Panc1 (cell line): ENCODE measurements around the gene LONRF2. TPM values are rescaled to one million over a fixed set of nuclear protein-coding genes. Genes with fewer than 3 reads are reported as not detected.

ENCODE experiments used
- ATAC-seq: fragments of 200-7000 bp; cut with Tn5 transposase; 2 replicates; pipeline ENCODE4 v1.9.1; 2020; ENCODE audit warnings: mild to moderate bottlenecking, moderate library complexity
- BruUV-seq: library from RNA; stranded (reverse); fragments of 400-500 nt; replicated peaks from 2 replicates; lab custom pipeline; 2021; lab: Mats Ljungman, UMichigan
- CTCF ChIA-PET: fragments of 300-600 bp; sonication (Branson Sonifier 250); formaldehyde crosslinking; loops from one replicate; lab custom pipeline; 2022; ENCODE audit warnings: antibody characterized with exemption; lab: Charles Lee
- POLR2A ChIA-PET: fragments of 300-600 bp; sonication (Branson Sonifier 250); formaldehyde crosslinking; loops from one replicate; lab custom pipeline; 2022; ENCODE audit warnings: antibody characterized with exemption; lab: Charles Lee
- DNase-seq: peaks from one replicate; pipeline ENCODE4 v3.0.0-alpha.2; 2010; ENCODE audit warnings: low read depth, low spot score
- H3K27ac ChIP-seq: 2 replicates; pipeline ENCODE4 v1.5.1; 2011; ENCODE audit warnings: mild to moderate bottlenecking, low read length, inconsistent platforms
- H3K27me3 ChIP-seq: fragments of 200-500 bp; sonication (Bioruptor generic); 2 replicates; pipeline ENCODE4 v1.6.0; 2014; ENCODE audit warnings: low read length, inconsistent platforms; ENCODE audit not compliant: control insufficient read depth, insufficient read depth
- H3K36me3 ChIP-seq: fragments of 200-500 bp; sonication (Bioruptor generic); 2 replicates; pipeline ENCODE4 v1.5.1; 2014; ENCODE audit warnings: inconsistent platforms, mild to moderate bottlenecking, low read length, moderate library complexity; ENCODE audit not compliant: control insufficient read depth, insufficient read depth
- H3K4me1 ChIP-seq: 2 replicates; pipeline ENCODE4 v1.5.1; 2011; ENCODE audit warnings: inconsistent platforms, mild to moderate bottlenecking, low read length, moderate library complexity; ENCODE audit not compliant: control insufficient read depth, insufficient read depth
- H3K4me3 ChIP-seq, 2 experiments: 2 replicates each; pipeline ENCODE4 v1.5.1; 2011 to 2012; ENCODE audit warnings: low read depth in 2 of 2, low read length in 2 of 2, mild to moderate bottlenecking in 2 of 2, inconsistent platforms in 1 of 2, moderate library complexity in 1 of 2
- H3K9me3 ChIP-seq: fragments of 200-500 bp; sonication (Bioruptor generic); 2 replicates; pipeline ENCODE4 v1.5.1; 2014; ENCODE audit warnings: low read depth, mild to moderate bottlenecking, inconsistent platforms, low read length, moderate library complexity; ENCODE audit not compliant: control insufficient read depth, insufficient read depth
- POLR2AphosphoS5 ChIP-seq: IDR thresholded peaks from 2 replicates; pipeline ENCODE4 v1.6.1; 2012; ENCODE audit warnings: mild to moderate bottlenecking, low read depth, low read length, moderate library complexity
- REST ChIP-seq, 2 experiments: IDR thresholded peaks; 2 replicates each; pipeline ENCODE4 v1.6.1; 2011 to 2012; ENCODE audit warnings: low read depth in 2 of 2, control low read depth in 1 of 2, low read length in 1 of 2, mild to moderate bottlenecking in 1 of 2, moderate library complexity in 1 of 2; ENCODE audit not compliant: insufficient read depth in 1 of 2
- SIN3A ChIP-seq: IDR thresholded peaks from 2 replicates; pipeline ENCODE4 v1.6.1; 2012; ENCODE audit warnings: low read depth, mild to moderate bottlenecking, low read length, moderate library complexity, borderline replicate concordance; ENCODE audit not compliant: insufficient read depth
- TCF7L2 ChIP-seq: IDR thresholded peaks from 2 replicates; pipeline ENCODE4 v1.6.1; 2011; ENCODE audit warnings: mild to moderate bottlenecking, low read depth, low read length, inconsistent platforms
- in situ Hi-C: cut with HindIII; loops from 2 replicates; pipeline ENCODE4 v1.10.0; 2016; ENCODE audit warnings: low sequenced_read_pairs, low pct_unique_long_range_greater_than_20kb
- intact Hi-C: fragments of 100-400 bp; cut with micrococcal nuclease; formaldehyde crosslinking; loops from one replicate; pipeline ENCODE4 v1.10.0; 2022; ENCODE audit not compliant: unreplicated experiment
- total RNA-seq: library from RNA; stranded (reverse); gene quantifications from one replicate; pipeline ENCODE4 v1.2.1, GENCODE V29; 2021; ENCODE audit not compliant: unreplicated experiment
- TF ChIP-seq, protein P1 (sequence below): fragments of 450-650 bp; IDR thresholded peaks from 2 replicates; pipeline ENCODE4 v1.5.1; 2017; ENCODE audit warnings: mild to moderate bottlenecking

The LONRF2 gene
- total RNA-seq, 1 experiment from 2014 or later = 12.9 TPM

GRCh38 chr2:100230754-100231153, 91.5 kb downstream of the LONRF2 start:
- Histone ChIP-seq H3K27me3 (peaks cover 18% of the 10 kb centered on the region), H3K4me1 (no peaks in the 10 kb centered on the region), H3K27ac (no peak overlapping the region), H3K36me3 (no peaks in the 10 kb centered on the region), H3K9me3 (no peaks in the 10 kb centered on the region), H3K4me3 (no peak overlapping the region)
- TF ChIP-seq, protein P1, sequence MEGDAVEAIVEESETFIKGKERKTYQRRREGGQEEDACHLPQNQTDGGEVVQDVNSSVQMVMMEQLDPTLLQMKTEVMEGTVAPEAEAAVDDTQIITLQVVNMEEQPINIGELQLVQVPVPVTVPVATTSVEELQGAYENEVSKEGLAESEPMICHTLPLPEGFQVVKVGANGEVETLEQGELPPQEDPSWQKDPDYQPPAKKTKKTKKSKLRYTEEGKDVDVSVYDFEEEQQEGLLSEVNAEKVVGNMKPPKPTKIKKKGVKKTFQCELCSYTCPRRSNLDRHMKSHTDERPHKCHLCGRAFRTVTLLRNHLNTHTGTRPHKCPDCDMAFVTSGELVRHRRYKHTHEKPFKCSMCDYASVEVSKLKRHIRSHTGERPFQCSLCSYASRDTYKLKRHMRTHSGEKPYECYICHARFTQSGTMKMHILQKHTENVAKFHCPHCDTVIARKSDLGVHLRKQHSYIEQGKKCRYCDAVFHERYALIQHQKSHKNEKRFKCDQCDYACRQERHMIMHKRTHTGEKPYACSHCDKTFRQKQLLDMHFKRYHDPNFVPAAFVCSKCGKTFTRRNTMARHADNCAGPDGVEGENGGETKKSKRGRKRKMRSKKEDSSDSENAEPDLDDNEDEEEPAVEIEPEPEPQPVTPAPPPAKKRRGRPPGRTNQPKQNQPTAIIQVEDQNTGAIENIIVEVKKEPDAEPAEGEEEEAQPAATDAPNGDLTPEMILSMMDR = no peak
- POLR2A ChIA-PET = no interaction called here
- CTCF ChIA-PET = interaction anchor here (0.6 kb wide), 1 partner anchor 20 kb away, joined by 7 read pairs; no protein-coding TSS in a partner anchor
- no TSS peak for BruUV-seq
- intact Hi-C loops = no loop called here
- DNase-seq (no peak), ATAC-seq (no peak)
- in situ Hi-C loops = no loop called here

DNA sequence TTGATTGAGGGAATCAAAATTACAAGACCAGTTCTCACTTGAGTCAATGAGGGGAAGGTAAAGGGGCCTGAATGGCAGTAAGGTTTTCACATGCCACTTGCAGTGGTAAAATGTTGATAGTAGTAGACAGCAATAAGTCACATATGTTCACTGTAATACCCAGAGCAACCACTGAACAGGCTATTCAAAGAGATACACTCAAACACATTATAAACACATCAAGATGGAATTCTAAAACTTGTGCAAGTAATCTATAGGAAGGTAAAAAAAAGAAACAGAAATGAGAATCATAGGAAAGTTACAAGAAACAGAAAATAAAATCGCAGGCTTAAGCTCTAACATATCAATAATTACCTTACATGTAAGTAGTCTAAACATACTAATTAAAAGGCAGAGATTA, 93.3 kb downstream of the LONRF2 start:
- H3K27me3 ChIP-seq = peaks cover 31% of the 10 kb centered on the region
- no peak for DNase-seq
- no peak for ATAC-seq
- CTCF ChIA-PET = no interaction called here
- no peak overlapping the region for H3K4me3 ChIP-seq
- in situ Hi-C loops (no loop called here), intact Hi-C loops (no loop called here)
- no peaks in the 10 kb centered on the region for H3K36me3 ChIP-seq
- H3K4me1 ChIP-seq = no peaks in the 10 kb centered on the region
- no peaks in the 10 kb centered on the region for H3K9me3 ChIP-seq
- no peak overlapping the region for H3K27ac ChIP-seq
- BruUV-seq = no TSS peak
- no peak for TF ChIP-seq SIN3A
- TF ChIP-seq POLR2AphosphoS5 = no peak
- TF ChIP-seq, protein P1 = no peak; the same call in 1 of the 2 replicates
- TF ChIP-seq TCF7L2 = no peak
- TF ChIP-seq REST (IDR thresholded peaks at IDR 0.05; ENCODE audit: insufficient read depth in 1 of 2, low read depth in 2 of 2, low read length in 1 of 2) = no peak
- POLR2A ChIA-PET = no interaction called here

- intact Hi-C loops = no loop called here
- in situ Hi-C loops = no loop called here
- no peak for ATAC-seq
- TF ChIP-seq, protein P1 = no peak
- no peak for TF ChIP-seq POLR2AphosphoS5
- TF ChIP-seq TCF7L2 = no peak
- TF ChIP-seq REST (IDR thresholded peaks at IDR 0.05; ENCODE audit: insufficient read depth in 1 of 2, low read depth in 2 of 2, low read length in 1 of 2) = no peak
- no peak for TF ChIP-seq SIN3A
- Histone ChIP-seq H3K27ac (no peak overlapping the region), H3K36me3 (no peaks in the 10 kb centered on the region), H3K27me3 (peaks cover 31% of the 10 kb centered on the region), H3K4me3 (no peak overlapping the region), H3K9me3 (no peaks in the 10 kb centered on the region), H3K4me1 (no peaks in the 10 kb centered on the region)
- POLR2A ChIA-PET = no interaction called here
- CTCF ChIA-PET = no interaction called here
- no TSS peak for BruUV-seq
- DNase-seq = no peak
Observed at GRCh38 chr2:100228415-100228814, 93.9 kb downstream of the LONRF2 start.
